GM12892 (cell line): ENCODE measurements around the gene UBFD1.
"Not testable (repeated sequence)": the region's sequence is repeated elsewhere in the genome, so short reads cannot be mapped to it uniquely, and the experiment has no call there.

Experiments
- POLR2A ChIP-seq: IDR thresholded peaks from 2 replicates; pipeline ENCODE4 v1.6.1; 2011; ENCODE audit warnings: low read depth, low read length, control low read depth
- TAF1 ChIP-seq: IDR thresholded peaks from 2 replicates; pipeline ENCODE4 v1.6.1; 2011; ENCODE audit warnings: low read depth, mild to moderate bottlenecking, control low read depth, low read length, borderline replicate concordance

DNA sequence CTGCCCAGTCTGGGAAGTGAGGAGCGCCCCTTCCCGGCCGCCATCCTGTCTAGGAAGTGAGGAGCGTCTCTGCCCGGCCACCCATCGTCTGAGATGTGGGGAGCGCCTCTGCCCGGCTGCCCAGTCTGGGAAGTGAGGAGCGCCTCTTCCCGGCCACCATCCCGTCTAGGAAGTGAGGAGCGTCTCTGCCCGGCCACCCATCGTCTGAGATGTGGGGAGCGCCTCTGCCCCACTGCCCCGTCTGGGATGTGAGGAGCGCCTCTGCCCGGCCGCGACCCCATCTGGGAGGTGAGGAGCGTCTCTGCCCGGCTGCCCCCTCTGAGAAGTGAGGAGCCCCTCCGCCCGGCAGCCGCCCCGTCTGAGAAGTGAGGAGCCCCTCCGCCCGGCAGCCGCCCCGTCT lies 25.7 kb downstream of the UBFD1 start:
- not testable (repeated sequence) for TF ChIP-seq TAF1, POLR2A
